Panc1 (cell line): ENCODE measurements around the gene GPD1L. TPM values are rescaled to one million over a fixed set of nuclear protein-coding genes. Genes with fewer than 3 reads are reported as not detected.

Experiments used
- ATAC-seq: fragments of 200-7000 bp; cut with Tn5 transposase; 2 replicates; pipeline ENCODE4 v1.9.1; 2020; ENCODE audit warnings: mild to moderate bottlenecking, moderate library complexity
- BruUV-seq: library from RNA; stranded (reverse); fragments of 400-500 nt; replicated peaks from 2 replicates; lab custom pipeline; 2021; lab: Mats Ljungman, UMichigan
- CTCF ChIA-PET: fragments of 300-600 bp; sonication (Branson Sonifier 250); formaldehyde crosslinking; loops from one replicate; lab custom pipeline; 2022; ENCODE audit warnings: antibody characterized with exemption; lab: Charles Lee
- POLR2A ChIA-PET: fragments of 300-600 bp; sonication (Branson Sonifier 250); formaldehyde crosslinking; loops from one replicate; lab custom pipeline; 2022; ENCODE audit warnings: antibody characterized with exemption; lab: Charles Lee
- DNase-seq: peaks from one replicate; pipeline ENCODE4 v3.0.0-alpha.2; 2010; ENCODE audit warnings: low read depth, low spot score
- H3K27ac ChIP-seq: 2 replicates; pipeline ENCODE4 v1.5.1; 2011; ENCODE audit warnings: mild to moderate bottlenecking, low read length, inconsistent platforms
- H3K27me3 ChIP-seq: fragments of 200-500 bp; sonication (Bioruptor generic); 2 replicates; pipeline ENCODE4 v1.6.0; 2014; ENCODE audit warnings: low read length, inconsistent platforms; ENCODE audit not compliant: control insufficient read depth, insufficient read depth
- H3K36me3 ChIP-seq: fragments of 200-500 bp; sonication (Bioruptor generic); 2 replicates; pipeline ENCODE4 v1.5.1; 2014; ENCODE audit warnings: inconsistent platforms, mild to moderate bottlenecking, low read length, moderate library complexity; ENCODE audit not compliant: control insufficient read depth, insufficient read depth
- H3K4me1 ChIP-seq: 2 replicates; pipeline ENCODE4 v1.5.1; 2011; ENCODE audit warnings: inconsistent platforms, mild to moderate bottlenecking, low read length, moderate library complexity; ENCODE audit not compliant: control insufficient read depth, insufficient read depth
- H3K4me3 ChIP-seq, 2 experiments: 2 replicates each; pipeline ENCODE4 v1.5.1; 2011 to 2012; ENCODE audit warnings: low read depth in 2 of 2, low read length in 2 of 2, mild to moderate bottlenecking in 2 of 2, inconsistent platforms in 1 of 2, moderate library complexity in 1 of 2
- H3K9me3 ChIP-seq: fragments of 200-500 bp; sonication (Bioruptor generic); 2 replicates; pipeline ENCODE4 v1.5.1; 2014; ENCODE audit warnings: low read depth, mild to moderate bottlenecking, inconsistent platforms, low read length, moderate library complexity; ENCODE audit not compliant: control insufficient read depth, insufficient read depth
- CTCF ChIP-seq: fragments of 450-650 bp; IDR thresholded peaks from 2 replicates; pipeline ENCODE4 v1.5.1; 2017; ENCODE audit warnings: mild to moderate bottlenecking
- POLR2AphosphoS5 ChIP-seq: IDR thresholded peaks from 2 replicates; pipeline ENCODE4 v1.6.1; 2012; ENCODE audit warnings: mild to moderate bottlenecking, low read depth, low read length, moderate library complexity
- REST ChIP-seq, 2 experiments: IDR thresholded peaks; 2 replicates each; pipeline ENCODE4 v1.6.1; 2011 to 2012; ENCODE audit warnings: low read depth in 2 of 2, control low read depth in 1 of 2, low read length in 1 of 2, mild to moderate bottlenecking in 1 of 2, moderate library complexity in 1 of 2; ENCODE audit not compliant: insufficient read depth in 1 of 2
- SIN3A ChIP-seq: IDR thresholded peaks from 2 replicates; pipeline ENCODE4 v1.6.1; 2012; ENCODE audit warnings: low read depth, mild to moderate bottlenecking, low read length, moderate library complexity, borderline replicate concordance; ENCODE audit not compliant: insufficient read depth
- TCF7L2 ChIP-seq: IDR thresholded peaks from 2 replicates; pipeline ENCODE4 v1.6.1; 2011; ENCODE audit warnings: mild to moderate bottlenecking, low read depth, low read length, inconsistent platforms
- in situ Hi-C: cut with HindIII; loops from 2 replicates; pipeline ENCODE4 v1.10.0; 2016; ENCODE audit warnings: low sequenced_read_pairs, low pct_unique_long_range_greater_than_20kb
- intact Hi-C: fragments of 100-400 bp; cut with micrococcal nuclease; formaldehyde crosslinking; loops from one replicate; pipeline ENCODE4 v1.10.0; 2022; ENCODE audit not compliant: unreplicated experiment
- total RNA-seq: library from RNA; stranded (reverse); gene quantifications from one replicate; pipeline ENCODE4 v1.2.1, GENCODE V29; 2021; ENCODE audit not compliant: unreplicated experiment

The GPD1L gene
- total RNA-seq, 1 experiment from 2014 or later, result 10.5 TPM

GRCh38 chr3:32121137-32121536 is 14.7 kb downstream of the GPD1L start:
- Histone ChIP-seq H3K27me3 (no peaks in the 10 kb centered on the region), H3K9me3 (no peaks in the 10 kb centered on the region), H3K4me1 (no peaks in the 10 kb centered on the region), H3K36me3 (no peaks in the 10 kb centered on the region), H3K4me3 (no peak overlapping the region), H3K27ac (no peak overlapping the region)
- DNase-seq, result no peak
- POLR2A ChIA-PET, result no interaction called here
- TF ChIP-seq SIN3A (no peak), CTCF (no peak), REST (IDR thresholded peaks at IDR 0.05; ENCODE audit: insufficient read depth in 1 of 2, low read depth in 2 of 2, low read length in 1 of 2) (no peak), TCF7L2 (no peak), POLR2AphosphoS5 (no peak)
- intact Hi-C loops, result no loop called here
- CTCF ChIA-PET, result no interaction called here
- ATAC-seq, result no peak
- no TSS peak for BruUV-seq
- in situ Hi-C loops, result no loop called here

GRCh38 chr3:32123620-32124019 is 17.2 kb downstream of the GPD1L start:
- no peaks in the 10 kb centered on the region for H3K27me3 ChIP-seq
- H3K4me3 ChIP-seq, result no peak overlapping the region
- intact Hi-C loops (no loop called here), in situ Hi-C loops (no loop called here)
- POLR2A ChIA-PET, result no interaction called here
- BruUV-seq, result no TSS peak
- no peaks in the 10 kb centered on the region for H3K4me1 ChIP-seq
- H3K27ac ChIP-seq, result no peak overlapping the region
- ATAC-seq, result no peak
- H3K36me3 ChIP-seq, result no peaks in the 10 kb centered on the region
- H3K9me3 ChIP-seq, result no peaks in the 10 kb centered on the region
- DNase-seq, result no peak
- CTCF ChIA-PET, result no interaction called here
- TF ChIP-seq SIN3A (no peak), CTCF (no peak), REST (IDR thresholded peaks at IDR 0.05; ENCODE audit: insufficient read depth in 1 of 2, low read depth in 2 of 2, low read length in 1 of 2) (no peak), TCF7L2 (no peak)
